ENCODE results near the gene ADGRF3. TPM values are rescaled to one million over a fixed set of nuclear protein-coding genes. Genes with fewer than 3 reads are reported as not detected.

ADGRF3 gene
- polyA plus RNA-seq, 1 of the 3 experiments (the other 2 are of a cell fraction), result 0.31 TPM

GRCh38 chr2:26363958-26364357, 17.4 kb upstream of the ADGRF3 start:
- Histone ChIP-seq H3K36me3 (replicated peaks in 1 of 2; ENCODE audit: control insufficient read depth in 1 of 2, insufficient read depth in 2 of 2, low read length in 1 of 2) (peaks cover 23 to 35% of the 10 kb centered on the region in 2 experiments), H3K79me2 (ENCODE audit: insufficient read depth) (peaks cover 43% of the 10 kb centered on the region), H3K4me2 (no peak overlapping the region), H3K4me3 (ENCODE audit: low read depth in 2 of 2, low read length in 1 of 2) (no peak overlapping the region), H3K4me1 (ENCODE audit: control insufficient read depth in 1 of 2, insufficient read depth in 2 of 2, low read depth in 1 of 2, low read length in 1 of 2) (peaks cover 0 to 22% of the 10 kb centered on the region in 2 experiments; a peak in 2 of 4 replicates), H3K9ac (no peak overlapping the region), H3F3A (replicated peaks; ENCODE audit: insufficient read depth) (no peaks in the 10 kb centered on the region), H3K9me3 (no peaks in the 10 kb centered on the region), H3K27me3 (ENCODE audit: insufficient read depth) (no peaks in the 10 kb centered on the region), H3K27ac (ENCODE audit: low read depth in 2 of 2, low read length in 1 of 2) (no peak overlapping the region), H4K20me1 (ENCODE audit: insufficient read depth) (peaks cover 49% of the 10 kb centered on the region), H2AFZ (ENCODE audit: low read depth) (no peak overlapping the region), H3K9me2 (no peaks in the 10 kb centered on the region)
- ChIA-PET CTCF (no interaction called here), POLR2A (no interaction called here)
- no peak for DNase-seq
- TF ChIP-seq SIN3A (IDR thresholded peaks at IDR 0.05; ENCODE audit: borderline replicate concordance, low read depth, low read length), result no peak
- TF ChIP-seq NRF1 (IDR thresholded peaks at IDR 0.05; ENCODE audit: low read depth, low read length), result no peak
- TF ChIP-seq SMC3 (IDR thresholded peaks at IDR 0.05; ENCODE audit: low read depth, low read length), result no peak
- no peak for TF ChIP-seq RFX5 (IDR thresholded peaks at IDR 0.05; ENCODE audit: low read length)
- TF ChIP-seq RXRA (IDR thresholded peaks at IDR 0.05; ENCODE audit: borderline replicate concordance, low read depth), result no peak
- no peak for TF ChIP-seq TAF1 (IDR thresholded peaks at IDR 0.05; ENCODE audit: borderline replicate concordance, low read depth, low read length)
- TF ChIP-seq, protein P1, sequence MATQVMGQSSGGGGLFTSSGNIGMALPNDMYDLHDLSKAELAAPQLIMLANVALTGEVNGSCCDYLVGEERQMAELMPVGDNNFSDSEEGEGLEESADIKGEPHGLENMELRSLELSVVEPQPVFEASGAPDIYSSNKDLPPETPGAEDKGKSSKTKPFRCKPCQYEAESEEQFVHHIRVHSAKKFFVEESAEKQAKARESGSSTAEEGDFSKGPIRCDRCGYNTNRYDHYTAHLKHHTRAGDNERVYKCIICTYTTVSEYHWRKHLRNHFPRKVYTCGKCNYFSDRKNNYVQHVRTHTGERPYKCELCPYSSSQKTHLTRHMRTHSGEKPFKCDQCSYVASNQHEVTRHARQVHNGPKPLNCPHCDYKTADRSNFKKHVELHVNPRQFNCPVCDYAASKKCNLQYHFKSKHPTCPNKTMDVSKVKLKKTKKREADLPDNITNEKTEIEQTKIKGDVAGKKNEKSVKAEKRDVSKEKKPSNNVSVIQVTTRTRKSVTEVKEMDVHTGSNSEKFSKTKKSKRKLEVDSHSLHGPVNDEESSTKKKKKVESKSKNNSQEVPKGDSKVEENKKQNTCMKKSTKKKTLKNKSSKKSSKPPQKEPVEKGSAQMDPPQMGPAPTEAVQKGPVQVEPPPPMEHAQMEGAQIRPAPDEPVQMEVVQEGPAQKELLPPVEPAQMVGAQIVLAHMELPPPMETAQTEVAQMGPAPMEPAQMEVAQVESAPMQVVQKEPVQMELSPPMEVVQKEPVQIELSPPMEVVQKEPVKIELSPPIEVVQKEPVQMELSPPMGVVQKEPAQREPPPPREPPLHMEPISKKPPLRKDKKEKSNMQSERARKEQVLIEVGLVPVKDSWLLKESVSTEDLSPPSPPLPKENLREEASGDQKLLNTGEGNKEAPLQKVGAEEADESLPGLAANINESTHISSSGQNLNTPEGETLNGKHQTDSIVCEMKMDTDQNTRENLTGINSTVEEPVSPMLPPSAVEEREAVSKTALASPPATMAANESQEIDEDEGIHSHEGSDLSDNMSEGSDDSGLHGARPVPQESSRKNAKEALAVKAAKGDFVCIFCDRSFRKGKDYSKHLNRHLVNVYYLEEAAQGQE (IDR thresholded peaks at IDR 0.05; ENCODE audit: low read depth, low read length), result no peak
- TF ChIP-seq TCF12 (IDR thresholded peaks at IDR 0.05), result no peak
- TF ChIP-seq EZH2phosphoT487 (IDR thresholded peaks at IDR 0.05; ENCODE audit: borderline replicate concordance, low read depth), result no peak
- TF ChIP-seq, protein P2, sequence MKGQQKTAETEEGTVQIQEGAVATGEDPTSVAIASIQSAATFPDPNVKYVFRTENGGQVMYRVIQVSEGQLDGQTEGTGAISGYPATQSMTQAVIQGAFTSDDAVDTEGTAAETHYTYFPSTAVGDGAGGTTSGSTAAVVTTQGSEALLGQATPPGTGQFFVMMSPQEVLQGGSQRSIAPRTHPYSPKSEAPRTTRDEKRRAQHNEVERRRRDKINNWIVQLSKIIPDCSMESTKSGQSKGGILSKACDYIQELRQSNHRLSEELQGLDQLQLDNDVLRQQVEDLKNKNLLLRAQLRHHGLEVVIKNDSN (IDR thresholded peaks at IDR 0.05; ENCODE audit: borderline replicate concordance, low read depth), result no peak
- TF ChIP-seq JUND (IDR thresholded peaks at IDR 0.05), result no peak
- TF ChIP-seq NFIC (IDR thresholded peaks at IDR 0.05; ENCODE audit: borderline replicate concordance), result no peak
- TF ChIP-seq YY1 (IDR thresholded peaks at IDR 0.05; ENCODE audit: low read depth), result no peak
- TF ChIP-seq RAD21 (IDR thresholded peaks at IDR 0.05; ENCODE audit: low read length), result no peak
- no peak for TF ChIP-seq FOXJ3 (CRISPR knock-in tag; IDR thresholded peaks at IDR 0.05)
- no peak for TF ChIP-seq IRF3 (IDR thresholded peaks at IDR 0.05; ENCODE audit: low read depth, low read length)
- no peak for TF ChIP-seq USF2 (IDR thresholded peaks at IDR 0.05; ENCODE audit: borderline replicate concordance, low read depth, low read length)
- no peak for TF ChIP-seq FOSL2 (IDR thresholded peaks at IDR 0.05; ENCODE audit: borderline replicate concordance, low read depth)
- no peak for TF ChIP-seq RCOR1 (IDR thresholded peaks at IDR 0.05; ENCODE audit: low read length)
- WGBS (ENCODE audit: low lambda C conversion rate), result 91% methylated on average over 3 of the region's 3 CpGs

Data from SK-N-SH (cell line).